Measurements from ENCODE around the gene PTK7. TPM values are rescaled to one million over a fixed set of nuclear protein-coding genes. Genes with fewer than 3 reads are reported as not detected.

The PTK7 gene
- total RNA-seq, 1 experiment from 2014 or later = 105 TPM

GRCh38 chr6:43178951-43179830, 103.1 kb downstream of the PTK7 start:
- no peak overlapping the region for H3K9ac ChIP-seq (ENCODE audit: low read length)
- peaks cover 19 to 35% of the 10 kb centered on the region in 2 experiments for H3K36me3 ChIP-seq (ENCODE audit: control insufficient read depth in 1 of 2, insufficient read depth in 2 of 2, low read length in 2 of 2)
- BruUV-seq (replicated peaks) = no TSS peak
- H3K9me3 ChIP-seq (ENCODE audit: control insufficient read depth in 1 of 2, insufficient read depth in 1 of 2, low read depth in 1 of 2, low read length in 2 of 2) = no peaks in the 10 kb centered on the region
- no peak overlapping the region for H2AFZ ChIP-seq (ENCODE audit: low read depth, low read length, poor library complexity, severe bottlenecking)
- intact Hi-C loops (cut with micrococcal nuclease) = no loop called here
- no peak for ATAC-seq
- H3K4me2 ChIP-seq (ENCODE audit: low read length) = no peak overlapping the region
- TF ChIP-seq SRF (IDR thresholded peaks at IDR 0.05; ENCODE audit: low read depth) (no peak), TCF7L2 (IDR thresholded peaks at IDR 0.05; ENCODE audit: borderline replicate concordance, extremely low read depth, insufficient read depth, insufficient read length) (no peak), CTCF (IDR thresholded peaks at IDR 0.05 in 2 of 3, conservative IDR thresholded peaks at IDR 0.05 in 1 of 3; ENCODE audit: borderline replicate concordance in 1 of 3, insufficient read depth in 1 of 3, low read depth in 2 of 3, low read length in 2 of 3) (no peak), CEBPB (IDR thresholded peaks at IDR 0.05; ENCODE audit: low read depth) (no peak), ELF1 (IDR thresholded peaks at IDR 0.05; ENCODE audit: borderline replicate concordance, low read depth) (no peak), JUND (IDR thresholded peaks at IDR 0.05) (no peak), SP1 (IDR thresholded peaks at IDR 0.05; ENCODE audit: low read depth) (no peak), EZH2phosphoT487 (IDR thresholded peaks at IDR 0.05; ENCODE audit: borderline replicate concordance) (no peak), YY1 (IDR thresholded peaks at IDR 0.05; ENCODE audit: extremely low read depth, insufficient replicate concordance, low read depth, low read length) (no peak), CBX3 (IDR thresholded peaks at IDR 0.05; ENCODE audit: low read depth) (no peak), ZFX (IDR thresholded peaks at IDR 0.05) (no peak), EGR1 (IDR thresholded peaks at IDR 0.05; ENCODE audit: low read depth) (no peak), RAD21 (IDR thresholded peaks at IDR 0.05; ENCODE audit: low read depth) (no peak)
- TF ChIP-seq, protein P1, sequence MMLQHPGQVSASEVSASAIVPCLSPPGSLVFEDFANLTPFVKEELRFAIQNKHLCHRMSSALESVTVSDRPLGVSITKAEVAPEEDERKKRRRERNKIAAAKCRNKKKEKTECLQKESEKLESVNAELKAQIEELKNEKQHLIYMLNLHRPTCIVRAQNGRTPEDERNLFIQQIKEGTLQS (IDR thresholded peaks at IDR 0.05) = no peak
- TF ChIP-seq, protein P2, sequence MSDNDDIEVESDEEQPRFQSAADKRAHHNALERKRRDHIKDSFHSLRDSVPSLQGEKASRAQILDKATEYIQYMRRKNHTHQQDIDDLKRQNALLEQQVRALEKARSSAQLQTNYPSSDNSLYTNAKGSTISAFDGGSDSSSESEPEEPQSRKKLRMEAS (IDR thresholded peaks at IDR 0.05) = no peak
- TF ChIP-seq, protein P3, sequence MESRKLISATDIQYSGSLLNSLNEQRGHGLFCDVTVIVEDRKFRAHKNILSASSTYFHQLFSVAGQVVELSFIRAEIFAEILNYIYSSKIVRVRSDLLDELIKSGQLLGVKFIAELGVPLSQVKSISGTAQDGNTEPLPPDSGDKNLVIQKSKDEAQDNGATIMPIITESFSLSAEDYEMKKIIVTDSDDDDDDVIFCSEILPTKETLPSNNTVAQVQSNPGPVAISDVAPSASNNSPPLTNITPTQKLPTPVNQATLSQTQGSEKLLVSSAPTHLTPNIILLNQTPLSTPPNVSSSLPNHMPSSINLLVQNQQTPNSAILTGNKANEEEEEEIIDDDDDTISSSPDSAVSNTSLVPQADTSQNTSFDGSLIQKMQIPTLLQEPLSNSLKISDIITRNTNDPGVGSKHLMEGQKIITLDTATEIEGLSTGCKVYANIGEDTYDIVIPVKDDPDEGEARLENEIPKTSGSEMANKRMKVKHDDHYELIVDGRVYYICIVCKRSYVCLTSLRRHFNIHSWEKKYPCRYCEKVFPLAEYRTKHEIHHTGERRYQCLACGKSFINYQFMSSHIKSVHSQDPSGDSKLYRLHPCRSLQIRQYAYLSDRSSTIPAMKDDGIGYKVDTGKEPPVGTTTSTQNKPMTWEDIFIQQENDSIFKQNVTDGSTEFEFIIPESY (IDR thresholded peaks at IDR 0.05; ENCODE audit: extremely low read depth, insufficient replicate concordance, low read length) = no peak
- H3K9me2 ChIP-seq (ENCODE audit: insufficient read depth) = no peaks in the 10 kb centered on the region
- H4K20me1 ChIP-seq (ENCODE audit: insufficient read depth) = no peaks in the 10 kb centered on the region
- RAD21 ChIA-PET (ENCODE audit: low non-redundant PET in 1 of 2, low total read pairs in 2 of 2, uncharacterized antibody in 2 of 2, unreplicated experiment in 2 of 2) = interaction anchor here in 1 of 2 experiments (0.7 kb wide), 1 partner anchor 54 kb away, joined by 5 read pairs; no protein-coding TSS in a partner anchor
- CTCF ChIA-PET = no interaction called here
- POLR2A ChIA-PET = no interaction called here
- H3K27ac ChIP-seq (ENCODE audit: low read depth, low read length) = no peak overlapping the region
- peaks cover 9 to 39% of the 10 kb centered on the region in 2 experiments for H3K4me1 ChIP-seq (ENCODE audit: control insufficient read depth in 1 of 2, insufficient read depth in 2 of 2, low read length in 2 of 2)
- peaks cover 24% of the 10 kb centered on the region for H3K79me2 ChIP-seq (ENCODE audit: insufficient read depth, low read length)
- H3K4me3 ChIP-seq (replicated peaks in 1 of 2; ENCODE audit: low read depth in 1 of 2, low read length in 2 of 2) = no peak overlapping the region
- no peaks in the 10 kb centered on the region for H3K27me3 ChIP-seq (ENCODE audit: insufficient read depth, low read length)
- no peak for DNase-seq (ENCODE audit: low read depth, low spot score)
